GM19043 (cell line): ENCODE data around the gene FBN1.

Experiments
- ATAC-seq: cut with Tn5 transposase; IDR thresholded peaks from one replicate; pipeline ENCODE4 v1.9.1; 2021; ENCODE audit warnings: low read depth; ENCODE audit not compliant: unreplicated experiment

Gene FBN1

DNA sequence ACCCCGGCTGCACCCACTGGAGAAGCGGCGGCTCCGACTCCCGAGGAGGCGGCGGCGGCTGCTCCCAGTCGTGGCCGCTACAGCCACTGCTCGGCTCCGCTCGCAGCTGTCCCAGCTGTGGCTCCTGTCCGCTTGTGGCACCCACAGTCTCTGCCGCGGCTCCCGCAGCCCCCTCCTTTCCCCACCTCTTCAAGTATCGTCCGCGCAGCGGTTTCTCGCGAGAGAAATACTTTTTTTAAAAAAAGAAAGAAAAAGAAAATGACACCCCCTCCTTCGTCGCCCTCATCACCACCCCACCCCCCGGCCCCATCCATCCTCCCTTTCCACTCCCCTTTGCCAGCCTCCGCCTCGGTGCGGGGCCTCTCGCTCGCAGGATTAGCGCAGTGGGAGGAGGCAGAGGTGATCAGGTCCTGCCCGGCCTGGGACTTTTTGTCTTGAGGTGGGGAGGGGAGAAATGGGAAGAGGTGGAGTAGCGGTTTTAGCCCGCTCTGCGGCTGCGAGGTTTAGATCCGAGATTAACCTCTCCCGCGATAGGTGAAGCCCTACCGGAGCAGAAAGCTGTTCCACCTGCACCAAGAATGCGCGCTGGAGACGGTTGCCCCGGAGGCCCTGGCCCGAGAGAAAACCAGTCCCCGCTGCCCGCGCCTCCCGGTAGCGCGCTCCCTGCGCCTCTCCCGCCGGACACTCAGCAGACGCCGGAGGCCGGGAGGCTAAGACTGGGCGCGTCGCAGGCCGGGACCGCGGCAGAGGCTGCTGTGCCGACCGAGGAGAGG, at the start of gene FBN1:
FBN1 (minus strand) TSS at position 152 of the 773 bp plus-strand sequence. CDS start 940 bp downstream, outside the sequence.
- ATAC-seq: peak; percentile 42

DNA sequence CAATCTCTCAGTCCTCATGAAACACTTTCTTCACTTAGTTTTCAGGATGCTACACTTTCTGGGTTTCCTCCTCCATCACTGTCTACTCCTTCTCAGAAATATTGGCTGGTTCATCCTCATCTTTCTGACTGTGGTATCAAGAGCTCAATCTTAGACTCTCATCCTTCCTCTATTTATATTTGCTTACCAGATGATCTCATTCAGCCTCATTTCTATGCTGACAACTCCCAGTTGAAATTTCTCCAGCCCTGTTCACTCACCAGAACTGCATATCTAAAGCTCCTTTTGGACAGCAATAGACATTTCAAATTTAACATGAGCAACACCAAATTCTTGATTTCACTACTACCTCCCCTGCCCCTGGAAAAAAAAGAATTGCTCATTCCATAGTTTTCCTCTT, 48.0 kb upstream of the FBN1 start:
- no peak for ATAC-seq

GRCh38 chr15:48688493-48688892, 43.0 kb upstream of the FBN1 start:
- ATAC-seq: no peak

- no peak for ATAC-seq
Measured at GRCh38 chr15:48683991-48684765, 38.7 kb upstream of the FBN1 start.

DNA sequence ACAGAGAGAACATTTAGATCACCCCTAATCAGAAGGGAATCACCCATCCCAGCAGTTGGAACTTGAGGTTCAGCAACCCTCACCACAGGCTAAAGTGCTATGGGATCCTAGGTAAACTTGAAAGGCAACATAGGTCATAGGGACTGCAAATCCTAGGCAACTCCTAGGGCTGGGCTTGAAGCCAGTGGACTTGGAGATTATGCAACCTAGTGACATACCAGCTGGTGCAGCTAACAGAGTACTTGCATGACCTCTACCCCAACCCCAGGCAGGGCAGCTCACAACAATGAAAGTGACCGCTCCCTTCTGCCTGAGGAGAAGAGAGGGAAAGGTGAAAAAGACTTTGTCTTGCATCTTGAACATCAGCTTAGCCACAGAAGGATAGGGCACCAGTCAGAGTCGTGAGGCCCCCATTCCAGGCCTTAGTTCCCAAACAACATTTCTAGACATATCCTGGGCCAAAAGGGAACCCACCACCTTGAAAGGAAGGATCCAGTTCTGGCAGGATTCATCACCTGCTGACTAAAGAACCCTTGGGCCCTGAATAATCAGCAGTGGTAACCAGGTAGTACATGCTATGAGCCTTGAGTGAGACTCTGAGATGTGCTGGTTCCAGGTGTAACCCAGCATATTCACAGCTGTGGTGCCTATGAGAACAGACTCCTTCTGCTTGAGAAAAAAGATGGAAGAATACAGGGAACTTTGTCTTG, 37.6 kb upstream of the FBN1 start:
- no peak for ATAC-seq

DNA sequence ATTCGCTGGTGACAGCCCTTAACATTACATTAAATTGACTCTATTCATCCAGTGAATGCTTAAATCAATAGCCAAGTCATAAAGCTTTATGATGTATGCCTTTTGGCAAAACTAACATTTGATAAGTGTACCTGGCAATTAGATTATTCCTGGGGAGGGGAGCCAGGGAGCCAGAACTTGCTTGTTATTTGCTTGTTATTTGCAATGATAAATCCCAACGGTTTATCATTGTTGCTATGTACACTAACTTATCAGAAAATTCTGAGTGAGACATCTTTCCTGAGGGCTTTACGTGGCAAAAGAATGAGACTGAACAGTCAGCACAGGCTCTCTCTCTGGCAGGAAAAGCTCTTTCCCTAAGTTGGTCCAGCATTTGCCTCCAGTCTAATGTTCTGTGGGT, 35.8 kb upstream of the FBN1 start:
- ATAC-seq: no peak

DNA sequence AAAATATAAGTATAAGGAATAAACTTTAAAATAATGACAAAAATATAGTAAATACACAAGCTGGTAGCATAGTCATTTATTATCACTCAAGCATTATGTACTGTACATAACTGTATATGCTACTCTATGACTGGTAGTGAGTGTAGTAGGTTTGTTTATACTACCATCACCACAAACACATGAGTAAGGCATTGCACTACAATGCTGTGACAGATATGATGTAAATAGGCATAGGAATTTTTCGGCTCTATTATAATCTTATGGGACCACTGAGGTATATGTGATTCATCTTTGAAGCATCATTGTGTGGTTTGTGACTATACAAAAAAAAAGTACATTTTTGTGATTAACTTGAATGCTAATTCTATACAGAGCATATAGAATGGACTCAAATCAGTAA, 35.3 kb upstream of the FBN1 start:
- ATAC-seq: no peak

DNA sequence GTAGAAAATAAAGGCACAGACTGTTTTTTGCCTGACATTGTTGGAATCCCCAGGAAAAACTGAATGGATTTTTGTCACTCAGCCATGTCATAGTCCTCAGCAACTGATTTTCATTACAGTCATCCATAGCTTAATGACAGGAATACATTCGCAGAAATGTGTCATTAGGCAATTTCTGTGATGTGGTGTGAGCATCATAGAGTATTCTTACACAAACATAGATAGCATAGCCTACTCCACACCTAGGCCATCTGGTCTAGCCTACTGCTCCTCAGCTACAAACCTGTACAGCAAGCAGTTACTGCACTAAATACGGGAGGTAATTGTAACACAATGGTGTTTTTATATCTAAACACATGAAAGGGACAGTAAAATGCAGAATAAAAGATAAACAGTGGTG, 34.4 kb upstream of the FBN1 start:
- no peak for ATAC-seq

DNA sequence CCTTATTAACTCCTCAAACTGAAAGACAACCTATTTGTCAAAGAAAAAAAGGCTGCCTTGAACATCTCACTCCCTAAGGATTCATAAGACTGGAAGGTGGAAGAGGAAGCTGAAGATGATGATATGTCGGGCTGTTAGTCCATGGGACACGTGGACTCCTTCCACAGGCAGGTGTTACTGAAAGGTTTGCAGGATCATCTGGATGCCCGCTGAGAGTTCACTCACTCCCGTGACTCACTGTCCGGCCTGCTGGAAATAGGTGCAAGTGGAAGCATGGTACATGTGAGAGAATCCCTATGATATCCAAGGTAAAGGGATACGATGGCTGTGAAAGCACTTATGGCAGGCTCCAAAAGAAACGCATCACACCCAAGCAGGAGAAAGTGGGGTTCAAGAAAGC, 33.3 kb upstream of the FBN1 start:
- ATAC-seq: no peak

GRCh38 chr15:48677821-48678220, 32.3 kb upstream of the FBN1 start:
- ATAC-seq: no peak

GRCh38 chr15:48675436-48675835, 29.9 kb upstream of the FBN1 start:
- no peak for ATAC-seq

GRCh38 chr15:48674876-48675275, 29.4 kb upstream of the FBN1 start:
- ATAC-seq: no peak

- ATAC-seq: no peak
Measured at GRCh38 chr15:48672206-48672605, 26.7 kb upstream of the FBN1 start.

- ATAC-seq: no peak
Measured at GRCh38 chr15:48671103-48672022, 25.9 kb upstream of the FBN1 start.

GRCh38 chr15:48667701-48668100, 22.2 kb upstream of the FBN1 start:
- no peak for ATAC-seq

GRCh38 chr15:48664436-48664835, 18.9 kb upstream of the FBN1 start:
- no peak for ATAC-seq

DNA sequence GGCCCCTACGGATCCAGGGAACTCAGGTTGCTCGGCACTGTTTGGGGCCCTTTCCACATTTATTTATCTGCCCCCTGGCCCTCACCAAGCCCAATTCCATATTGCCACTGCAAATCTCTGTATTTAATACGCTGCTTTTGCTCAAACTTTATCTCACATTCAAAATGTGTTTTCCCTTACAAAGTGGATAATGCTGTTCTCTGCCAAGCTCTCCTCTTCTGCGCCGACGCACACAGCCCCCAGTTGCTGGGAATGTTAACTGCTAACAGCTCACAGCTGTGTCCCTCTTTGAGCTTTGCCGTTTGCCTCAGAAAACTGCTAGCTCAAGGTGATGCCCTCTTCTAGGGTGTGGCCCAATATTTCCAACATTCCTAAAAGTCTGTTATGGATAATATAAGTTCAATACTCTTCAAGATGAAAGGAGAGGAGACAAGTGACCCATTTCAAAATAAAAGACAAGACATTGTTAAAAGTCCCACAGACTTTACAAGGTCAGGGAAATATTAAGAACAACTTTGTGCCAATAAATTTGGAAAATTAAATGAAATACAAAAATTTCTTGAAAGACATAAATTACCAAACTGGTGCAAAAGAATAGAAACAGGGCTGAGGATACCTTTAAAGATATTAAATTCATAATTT, 12.6 kb upstream of the FBN1 start:
- ATAC-seq: no peak

DNA sequence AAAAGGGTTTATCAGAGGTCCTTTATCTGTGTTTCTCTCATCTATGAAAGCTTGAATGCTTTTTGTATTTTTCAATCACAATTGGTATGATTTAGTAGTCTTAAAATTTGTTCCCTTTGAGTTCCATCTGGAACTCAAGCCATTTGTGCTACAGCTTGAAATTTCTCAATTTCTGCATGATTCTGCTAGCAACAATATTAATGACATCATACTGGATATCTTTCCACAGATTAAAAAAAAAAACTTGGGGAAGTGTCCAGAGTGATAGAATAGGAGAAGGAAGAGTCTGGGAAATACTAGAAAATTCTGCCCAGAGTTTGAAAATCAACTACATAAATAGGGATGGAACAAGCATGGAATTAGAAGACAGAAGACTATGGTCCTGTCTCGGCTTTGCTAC, 9.3 kb upstream of the FBN1 start:
- ATAC-seq: no peak

DNA sequence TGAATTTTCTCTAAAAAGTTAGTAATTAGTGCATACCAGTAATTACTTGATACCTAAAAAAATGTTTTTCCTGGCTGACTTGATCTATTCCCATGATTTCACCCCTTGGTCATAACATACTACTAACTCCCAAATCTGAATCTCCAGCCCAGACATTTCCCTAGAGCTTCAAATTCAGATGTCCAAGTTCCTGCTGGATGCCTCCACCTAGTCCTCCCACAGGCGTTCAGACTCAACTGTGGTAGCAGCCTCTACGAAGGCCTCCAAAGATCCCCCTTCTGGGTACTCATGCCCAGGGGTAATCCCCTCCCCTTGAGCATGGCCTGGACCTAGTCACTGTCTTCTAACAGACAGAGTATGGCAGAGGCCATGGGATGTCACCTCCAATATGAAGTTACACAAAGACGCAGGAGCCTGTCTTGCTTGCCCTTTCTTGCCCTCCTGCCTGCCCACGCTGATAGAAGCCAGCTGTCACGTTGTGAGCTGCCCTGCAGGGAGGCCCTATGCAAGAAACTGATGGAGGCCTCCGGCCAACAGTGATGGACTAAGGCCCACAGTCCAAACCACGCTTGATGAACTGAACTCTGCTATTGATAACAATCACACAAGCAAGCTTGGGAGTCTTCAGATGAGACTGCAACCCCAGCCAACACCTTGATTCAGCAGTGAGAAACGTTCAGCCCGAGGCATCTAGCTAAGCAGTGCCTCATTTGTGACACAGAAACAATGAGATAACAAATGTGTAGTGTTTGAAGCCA, 8.6 kb upstream of the FBN1 start:
- ATAC-seq: no peak
